Mucosa of descending colon (tissue), 3 donors: Measurements from ENCODE around the gene ARL14. TPM values are rescaled to one million over a fixed set of nuclear protein-coding genes. Genes with fewer than 3 reads are reported as not detected.

ENCODE experiments used
- ATAC-seq: fragments of 200-7000 bp; cut with Tn5 transposase; one replicate; pipeline ENCODE4 v1.9.1; 2020; ENCODE audit warnings: mild to moderate bottlenecking, moderate library complexity
- DNase-seq, 3 donors: peaks; one replicate each; pipeline ENCODE4 v3.0.0-alpha.2; 2020
- H3K36me3 ChIP-seq: fragments of 200-600 bp; one replicate; pipeline ENCODE4 v1.8.0; 2021; ENCODE audit warnings: low read depth, mild to moderate bottlenecking
- H3K4me1 ChIP-seq: fragments of 200-600 bp; one replicate; pipeline ENCODE4 v1.8.0; 2021; ENCODE audit warnings: low read depth, mild to moderate bottlenecking
- H3K4me3 ChIP-seq: fragments of 200-600 bp; one replicate; pipeline ENCODE4 v1.8.0; 2021; ENCODE audit warnings: mild to moderate bottlenecking
- H3K9me3 ChIP-seq: fragments of 200-600 bp; one replicate; pipeline ENCODE4 v1.8.0; 2021; ENCODE audit warnings: mild to moderate bottlenecking
- CTCF ChIP-seq: fragments of 200-600 bp; IDR thresholded peaks from one replicate; pipeline ENCODE4 v1.8.0; 2022; ENCODE audit warnings: antibody characterized with exemption, mild to moderate bottlenecking
- intact Hi-C, 2 donors: fragments of 100-400 bp; cut with DNase I in 1 of 2; cut with micrococcal nuclease in 1 of 2; formaldehyde crosslinking; loops; one replicate each; pipeline versions ENCODE4 v1.11.0 to v1.11.1; 2022; cut with DNase I, micrococcal nuclease
- total RNA-seq, 3 donors: library from RNA; stranded (reverse); fragmentation: NEBNext Ultra II Directional in 2 of 3; extraction: Animal tissue kit (Norgen Biotek cat#: 25700) in 2 of 3; gene quantifications; one replicate each; pipeline versions ENCODE4 v1.2.1 to v1.2.4, GENCODE V29; 2021 to 2023
- donor health status: DM: no; HTN: no; CAD: no; lungs with moderate emphysema.
- donor health status: DM: no; HTN: no; CAD: no.
- donor health status: DM: no; HTN: yes; CAD: no.

Gene ARL14
- total RNA-seq, 3 donors from 2014 or later = 11.6 to 40.4 (median 22.2) TPM

DNA sequence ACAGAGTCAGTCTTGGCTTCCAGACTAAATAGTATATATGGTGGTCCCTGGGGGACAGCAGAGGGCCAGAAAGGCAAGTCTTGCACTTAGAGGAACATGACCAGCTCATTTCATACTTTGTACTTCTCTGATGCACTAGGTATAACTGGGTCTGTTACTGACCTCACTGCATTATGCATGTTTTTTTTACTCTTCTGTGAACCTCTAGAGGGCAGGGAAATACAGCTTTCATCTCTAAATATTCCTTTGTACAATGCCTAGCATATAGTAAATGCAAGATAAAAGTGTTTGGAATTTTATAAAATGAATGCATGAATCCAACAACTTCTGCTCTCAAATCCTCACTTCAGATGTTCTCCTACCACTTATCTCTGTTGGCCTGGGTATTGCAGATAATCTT, 23.4 kb upstream of the ARL14 start:
- Histone ChIP-seq H3K4me1 (no peaks in the 10 kb centered on the region), H3K4me3 (no peak overlapping the region), H3K9me3 (no peaks in the 10 kb centered on the region), H3K36me3 (no peaks in the 10 kb centered on the region)
- DNase-seq (no peak), ATAC-seq (peak; percentile 60)
- intact Hi-C loops = no loop called here
- TF ChIP-seq CTCF = no peak

GRCh38 chr3:160660902-160661301, 16.1 kb upstream of the ARL14 start:
- Histone ChIP-seq H3K4me1 (peaks cover 5% of the 10 kb centered on the region), H3K9me3 (no peaks in the 10 kb centered on the region), H3K36me3 (no peaks in the 10 kb centered on the region), H3K4me3 (no peak overlapping the region)
- no peak for TF ChIP-seq CTCF
- no peak for DNase-seq
- intact Hi-C loops = no loop called here
- no peak for ATAC-seq

DNA sequence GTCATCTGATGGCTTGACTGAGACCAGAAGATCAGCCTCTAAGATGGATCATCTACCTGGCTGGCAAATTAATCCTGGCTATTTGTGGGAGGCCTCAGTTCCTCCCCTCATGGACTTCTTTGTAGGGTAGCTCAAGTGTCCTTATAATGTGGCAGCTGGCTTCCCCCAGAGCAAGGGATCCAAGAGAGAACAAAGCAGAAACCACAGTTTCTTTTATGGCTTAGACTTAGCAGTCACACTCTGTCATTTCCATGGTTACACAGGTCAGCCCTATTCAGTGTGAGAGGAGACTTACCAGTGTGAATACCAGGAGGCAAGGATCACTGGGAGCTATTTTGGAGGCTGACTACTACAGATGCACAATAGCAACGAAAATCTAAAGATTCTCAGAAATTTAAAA, 15.3 kb upstream of the ARL14 start:
- no peak for TF ChIP-seq CTCF
- no peaks in the 10 kb centered on the region for H3K9me3 ChIP-seq
- no peaks in the 10 kb centered on the region for H3K36me3 ChIP-seq
- H3K4me1 ChIP-seq = peaks cover 13% of the 10 kb centered on the region
- DNase-seq (no peak), ATAC-seq (peak; percentile 28)
- intact Hi-C loops = no loop called here
- no peak overlapping the region for H3K4me3 ChIP-seq

- DNase-seq (no peak), ATAC-seq (no peak)
- intact Hi-C loops = no loop called here
- TF ChIP-seq CTCF = no peak
- no peak overlapping the region for H3K4me3 ChIP-seq
- H3K4me1 ChIP-seq = peaks cover 16% of the 10 kb centered on the region
- H3K9me3 ChIP-seq = no peaks in the 10 kb centered on the region
- no peaks in the 10 kb centered on the region for H3K36me3 ChIP-seq
These were observed 11.7 kb upstream of the ARL14 start for GRCh38 chr3:160665231-160665630.

DNA sequence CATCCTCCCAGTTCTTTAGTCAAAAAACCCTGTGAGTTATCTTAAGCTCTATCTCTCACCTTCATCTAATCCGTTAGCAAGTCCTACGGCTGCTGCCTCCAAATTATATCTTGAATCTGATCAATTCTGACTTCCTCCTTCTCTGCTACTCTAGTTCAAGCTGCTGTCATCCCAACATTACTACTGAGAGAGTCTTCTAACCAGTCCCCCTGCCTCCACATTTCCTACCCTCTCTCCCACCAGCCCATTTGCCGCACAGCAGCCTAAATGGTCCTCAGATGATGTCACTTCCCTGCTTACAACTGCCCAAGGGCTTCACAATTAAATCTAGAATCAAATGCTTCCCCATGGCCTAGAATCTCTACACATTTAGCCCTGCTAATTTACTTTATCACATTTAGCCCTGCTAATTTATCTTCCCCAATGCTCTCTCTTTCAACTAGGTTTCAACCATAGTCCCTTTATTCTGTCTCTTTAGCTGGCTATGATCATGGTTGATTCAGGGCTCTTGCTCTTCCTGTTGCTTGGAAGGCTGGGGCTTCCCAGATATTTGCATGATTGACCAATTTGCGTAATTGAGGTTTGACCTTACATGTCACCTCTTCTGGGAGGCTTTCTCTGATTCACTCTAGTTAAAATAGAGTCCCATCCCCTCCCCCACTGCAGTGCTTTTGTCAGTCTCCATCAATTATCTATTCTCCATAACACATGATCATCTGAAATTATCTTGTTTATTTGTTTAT, 11.0 kb upstream of the ARL14 start:
- Histone ChIP-seq H3K36me3 (no peaks in the 10 kb centered on the region), H3K4me1 (peaks cover 16% of the 10 kb centered on the region), H3K9me3 (no peaks in the 10 kb centered on the region), H3K4me3 (no peak overlapping the region)
- DNase-seq (peak in 1 of 3 donors; percentile 36), ATAC-seq (peak; percentile 49)
- intact Hi-C loops = no loop called here
- no peak for TF ChIP-seq CTCF

GRCh38 chr3:160667452-160667851, 9.5 kb upstream of the ARL14 start:
- DNase-seq (peak in 2 of 3 donors; percentile 33 to 75), ATAC-seq (peak; percentile 98)
- Histone ChIP-seq H3K4me3 (no peak overlapping the region), H3K9me3 (no peaks in the 10 kb centered on the region), H3K4me1 (peaks cover 16% of the 10 kb centered on the region), H3K36me3 (no peaks in the 10 kb centered on the region)
- TF ChIP-seq CTCF = no peak
- intact Hi-C loops = no loop called here
